Stimulated activated CD4-positive, alpha-beta T cell treated with anti-CD3 and anti-CD28 coated beads, Interleukin-2, amount 100 ng/mL, for 4 hours (primary cell): ENCODE measurements around the gene ATP10A.

Experiments
- DNase-seq: peaks from one replicate; pipeline ENCODE4 v3.0.0-alpha.2; 2020; ENCODE audit warnings: low read depth

ATP10A gene

GRCh38 chr15:25679492-25679891 lies 183.6 kb downstream of the ATP10A start:
- no peak for DNase-seq

GRCh38 chr15:25678500-25678855 lies 184.6 kb downstream of the ATP10A start:
- no peak for DNase-seq

DNA sequence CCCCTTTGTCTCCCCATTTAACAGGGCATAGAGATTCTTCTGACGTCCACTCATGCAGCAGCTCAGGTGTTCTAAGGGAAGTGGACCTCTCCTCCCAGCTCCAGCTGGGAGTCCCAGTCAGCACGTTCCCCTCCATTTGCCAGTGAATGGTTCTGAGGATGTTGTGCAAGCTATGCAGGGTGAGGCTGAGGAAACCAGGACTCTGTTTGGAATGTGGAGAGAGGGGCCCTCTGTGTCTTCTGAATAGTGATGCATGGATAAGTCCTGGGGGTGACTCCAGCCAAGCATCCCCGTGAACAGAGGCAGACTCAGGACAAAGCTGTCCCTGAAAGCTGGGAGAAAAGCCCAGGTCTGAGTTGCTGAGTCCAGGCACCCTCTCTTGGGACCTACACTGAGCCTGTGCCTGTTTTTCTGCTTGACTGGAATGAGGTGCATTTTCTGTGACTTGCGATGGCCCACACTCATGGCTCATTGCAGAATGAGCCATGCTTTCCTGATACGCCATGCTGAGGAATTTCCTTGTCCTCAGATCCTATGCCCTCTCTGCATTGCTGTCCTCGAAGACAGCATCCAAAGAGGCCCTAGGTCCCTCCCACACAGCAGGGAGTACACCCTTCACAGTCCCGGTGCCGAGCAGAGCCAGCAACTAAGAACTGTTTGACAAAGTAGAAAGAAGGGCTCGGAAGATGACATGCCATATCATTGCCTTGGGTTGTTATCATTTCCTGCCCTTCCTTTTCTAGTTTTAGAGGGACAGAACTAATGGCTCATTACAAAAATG lies 185.2 kb downstream of the ATP10A start:
- DNase-seq = no peak

- DNase-seq = no peak
These were observed 187.1 kb downstream of the ATP10A start for GRCh38 chr15:25676070-25676469.

- DNase-seq = no peak
These were observed 187.7 kb downstream of the ATP10A start for GRCh38 chr15:25675396-25675795.

GRCh38 chr15:25674913-25675312 lies 188.2 kb downstream of the ATP10A start:
- no peak for DNase-seq

DNA sequence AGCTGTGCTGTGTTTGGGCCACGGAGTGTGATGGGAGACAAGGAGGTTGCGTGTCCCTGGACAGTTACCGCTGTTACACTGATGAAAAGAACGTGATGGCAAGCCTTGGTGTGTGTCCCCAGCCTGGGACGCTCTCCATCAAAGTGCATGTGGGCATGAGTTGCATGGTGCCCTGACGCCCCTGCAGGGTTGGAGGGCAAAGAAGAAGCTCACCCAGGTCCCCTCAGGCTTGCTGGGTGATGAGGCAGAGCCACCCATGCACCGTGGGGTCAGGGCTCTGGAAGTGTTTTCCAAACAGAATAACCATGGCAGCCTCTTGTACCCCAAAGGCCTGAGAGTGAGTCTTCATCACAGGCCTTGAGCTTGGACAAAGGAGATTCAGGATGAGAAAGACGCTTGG lies 189.2 kb downstream of the ATP10A start:
- no peak for DNase-seq

- DNase-seq = no peak
These were observed 189.8 kb downstream of the ATP10A start for GRCh38 chr15:25673351-25673750.

GRCh38 chr15:25671132-25671531 lies 192.0 kb downstream of the ATP10A start:
- no peak for DNase-seq

GRCh38 chr15:25670621-25671020 lies 192.5 kb downstream of the ATP10A start:
- no peak for DNase-seq

DNA sequence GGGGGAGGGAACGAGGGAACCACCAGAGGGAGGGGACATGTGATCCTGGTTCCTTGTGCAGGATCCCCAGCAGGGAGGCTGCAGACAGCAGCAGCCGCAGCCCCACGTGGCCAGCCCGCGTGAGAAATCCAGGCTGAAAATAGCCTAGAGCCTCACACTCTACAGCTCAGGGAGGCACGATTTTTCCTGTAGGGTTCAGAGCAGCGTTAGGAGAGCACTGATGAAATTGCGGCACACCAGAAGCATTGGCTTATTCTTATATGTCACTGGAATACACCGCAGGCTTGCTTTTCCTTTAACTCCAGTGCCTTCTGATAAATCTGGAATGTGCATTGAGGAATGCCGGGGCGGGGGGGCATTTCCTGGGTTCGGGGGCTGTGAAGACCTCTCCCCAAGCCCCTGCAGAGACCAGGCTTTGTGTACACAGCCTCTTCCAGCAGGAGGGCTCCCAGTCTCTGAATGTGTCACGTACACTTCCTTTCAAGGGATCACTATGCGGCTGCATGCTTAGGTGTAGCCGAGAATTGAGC lies 193.0 kb downstream of the ATP10A start:
- DNase-seq = no peak

DNA sequence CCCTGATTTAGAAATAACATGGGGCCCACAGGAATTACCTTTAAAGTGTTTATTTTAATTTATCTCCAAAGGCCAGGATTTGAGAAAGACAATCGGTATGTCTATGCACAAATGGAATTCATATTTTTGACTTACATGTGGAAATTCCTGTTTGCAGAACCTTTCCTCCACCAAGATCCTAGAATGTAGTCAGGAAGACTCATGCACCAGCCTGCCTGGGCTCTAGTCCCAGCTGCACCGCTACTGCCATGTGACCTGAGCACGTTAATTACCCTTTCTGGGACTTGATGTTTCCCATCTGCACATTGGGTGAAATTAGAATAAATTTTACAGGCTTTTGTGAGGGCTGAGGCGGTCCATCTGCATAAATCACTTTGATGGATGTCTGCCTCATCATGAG lies 194.2 kb downstream of the ATP10A start:
- no peak for DNase-seq

DNA sequence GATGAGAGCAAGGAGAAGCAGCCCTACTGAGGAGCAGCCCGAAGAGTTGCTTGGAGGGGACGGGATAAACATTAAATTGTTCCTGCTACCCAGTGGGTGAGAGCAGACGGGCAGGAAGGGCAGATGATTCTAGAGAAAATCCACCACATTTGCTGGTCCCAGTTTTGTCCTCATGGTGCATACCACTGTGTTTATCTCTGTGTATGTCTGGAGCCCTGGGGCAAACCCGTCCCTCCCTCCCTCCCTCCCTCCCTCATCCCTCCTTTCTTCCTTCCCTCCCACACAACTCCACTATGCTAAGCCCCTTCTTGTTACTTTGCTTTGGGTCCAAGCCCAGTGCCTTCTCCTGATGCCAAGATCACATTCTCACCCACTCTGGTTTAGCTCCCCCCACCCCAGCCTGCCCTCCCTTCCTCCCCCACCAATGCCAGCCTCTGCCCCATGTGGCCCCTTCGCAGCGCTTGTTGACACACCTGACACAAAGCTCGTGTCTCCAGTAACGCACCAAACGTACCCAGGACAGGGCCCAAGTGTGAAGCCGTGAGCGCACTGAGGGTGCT lies 194.8 kb downstream of the ATP10A start:
- no peak for DNase-seq

DNA sequence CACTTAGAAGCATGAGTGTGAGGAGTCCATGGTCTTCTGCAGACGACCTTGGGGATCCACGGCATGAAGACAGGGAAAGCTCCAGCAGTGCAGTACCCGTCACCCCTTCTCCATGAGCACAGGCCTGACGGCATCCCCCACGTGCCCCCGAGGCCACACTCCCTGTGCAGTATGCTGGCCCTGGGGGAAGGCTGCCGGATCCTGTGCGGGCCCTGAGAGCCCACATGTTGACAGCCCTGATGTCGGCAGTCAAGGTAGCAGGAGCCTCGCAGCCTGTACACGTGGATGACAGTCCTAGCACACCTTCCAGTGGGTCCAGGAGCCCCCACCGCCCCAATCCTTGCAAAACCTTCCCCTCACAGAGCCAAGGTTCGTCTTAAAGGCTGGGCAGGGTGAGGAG lies 195.3 kb downstream of the ATP10A start:
- no peak for DNase-seq

- no peak for DNase-seq
These were observed 197.2 kb downstream of the ATP10A start for GRCh38 chr15:25665913-25666312.

DNA sequence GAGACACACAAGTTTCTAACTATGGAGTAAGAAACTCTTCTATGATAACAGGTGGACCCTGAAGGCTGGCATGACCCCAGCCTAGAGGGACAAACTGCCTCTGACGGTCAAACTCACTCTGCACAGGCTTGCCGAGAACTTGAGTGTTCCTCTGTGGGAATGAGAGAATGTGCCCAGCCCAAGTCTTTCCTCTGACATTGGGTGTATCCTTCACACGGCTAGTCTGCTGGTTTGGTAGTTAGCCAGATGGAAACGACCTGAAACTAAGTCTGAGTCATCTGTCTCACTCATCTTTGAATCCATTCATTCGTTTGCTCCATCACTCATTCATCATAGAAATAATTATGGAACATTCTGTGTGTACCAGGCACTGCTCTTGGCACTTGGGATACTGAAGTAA lies 198.4 kb downstream of the ATP10A start:
- DNase-seq = no peak

DNA sequence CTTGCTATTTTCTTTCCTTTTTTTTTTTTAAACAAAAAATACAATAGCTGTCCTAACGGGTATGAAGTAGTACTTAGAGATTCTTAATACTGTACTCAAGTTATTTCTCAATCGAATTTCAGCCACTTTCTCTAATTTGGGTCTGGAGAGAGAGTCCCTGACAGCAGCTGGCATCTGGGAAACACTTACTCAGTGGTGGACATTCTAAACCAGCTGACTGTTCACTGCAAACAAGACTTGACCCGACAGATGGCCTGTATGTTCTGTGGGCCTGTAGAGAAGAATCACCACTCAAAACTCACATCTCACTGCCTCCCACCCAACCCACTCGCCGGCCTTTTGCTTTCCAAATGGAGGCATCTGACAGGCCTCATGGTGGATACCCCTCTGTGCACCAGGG lies 199.6 kb downstream of the ATP10A start:
- DNase-seq = no peak

DNA sequence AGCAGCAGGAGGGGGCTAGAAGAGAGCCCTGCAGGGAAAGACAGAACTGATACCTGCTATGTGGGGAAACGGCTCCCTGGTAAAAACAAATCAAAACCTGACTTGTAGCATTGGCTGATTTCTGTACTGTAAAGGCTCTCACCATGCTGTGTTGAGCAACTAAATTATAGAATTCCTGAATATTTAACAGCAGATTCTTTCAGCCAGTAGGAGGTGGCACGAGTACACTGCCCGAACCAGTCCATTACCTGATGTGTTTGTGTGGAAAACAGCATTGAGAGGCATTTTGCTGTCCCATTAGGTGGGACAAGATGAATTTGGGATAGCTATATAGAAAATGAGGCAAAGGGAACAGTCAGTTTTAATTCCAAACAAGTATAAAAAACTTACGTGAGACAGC lies 201.2 kb downstream of the ATP10A start:
- DNase-seq = no peak

DNA sequence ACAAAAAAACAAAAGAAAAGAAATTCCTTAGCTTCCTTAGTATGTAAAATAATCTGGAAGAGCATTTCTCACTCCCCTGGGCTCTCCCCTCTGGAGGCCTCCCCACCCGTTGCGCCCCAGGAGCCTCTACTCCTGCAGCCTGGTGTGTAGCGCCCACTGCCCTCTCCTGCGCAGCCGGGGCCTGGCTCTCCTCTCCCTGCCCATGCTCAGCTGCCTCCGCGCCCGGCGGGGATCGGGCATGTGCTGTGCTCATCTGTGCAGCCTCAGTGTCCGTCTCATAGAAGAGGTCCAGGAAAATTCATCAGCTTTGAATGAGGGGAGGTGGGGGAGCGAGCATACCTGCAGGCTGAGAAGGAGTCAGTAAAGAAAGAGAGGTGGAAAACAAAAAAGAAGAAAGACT lies 203.9 kb downstream of the ATP10A start:
- DNase-seq = no peak

- DNase-seq = no peak
These were observed 204.6 kb downstream of the ATP10A start for GRCh38 chr15:25658560-25658959.

GRCh38 chr15:25655207-25655948 lies 207.7 kb downstream of the ATP10A start:
- DNase-seq = no peak

DNA sequence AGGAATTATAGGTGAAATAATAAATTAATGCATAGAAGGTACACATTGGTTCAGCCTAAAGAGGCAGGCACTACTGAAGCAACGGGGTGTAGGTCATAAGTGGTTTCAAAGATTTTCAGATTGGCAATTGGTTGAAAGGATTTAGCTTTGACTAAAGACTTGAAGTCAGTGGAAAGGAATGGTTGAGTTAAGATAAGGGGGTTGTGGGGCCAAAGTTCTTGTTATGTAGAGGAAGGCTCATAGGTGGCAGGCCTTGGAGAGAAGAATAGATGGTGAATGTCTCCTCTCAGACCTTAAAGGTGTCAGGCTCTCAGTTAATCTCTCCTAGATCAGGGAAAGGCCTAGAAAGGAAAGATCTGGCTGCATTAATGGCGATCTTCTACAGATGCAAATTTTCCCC lies 209.8 kb downstream of the ATP10A start:
- DNase-seq = no peak

GRCh38 chr15:25652704-25653103 lies 210.4 kb downstream of the ATP10A start:
- no peak for DNase-seq
